ENCODE measurements around the gene ANKRD50. TPM values are rescaled to one million over a fixed set of nuclear protein-coding genes. Genes with fewer than 3 reads are reported as not detected.

Gene ANKRD50
- total and polyA plus RNA-seq, 2 of the 4 experiments (the other 2 are of a cell fraction): 8.1 to 35.3 TPM

- no peaks in the 10 kb centered on the region for H4K20me1 ChIP-seq (ENCODE audit: insufficient read depth, low read length)
- no peaks in the 10 kb centered on the region for H3K27me3 ChIP-seq (ENCODE audit: control insufficient read depth, insufficient read depth, low read length)
- H4K91ac ChIP-seq (ENCODE audit: insufficient read depth, low read depth, low read length): no peak overlapping the region
- no peak overlapping the region for H2BK15ac ChIP-seq (ENCODE audit: low read depth, low read length)
- no CpG with 5 or more reads among the region's 1 CpG for WGBS, 2 experiments (ENCODE audit: extremely low coverage in 2 of 2, insufficient read length in 1 of 2)
- no peak overlapping the region for H2BK20ac ChIP-seq (ENCODE audit: low read depth, low read length)
- H3K36me3 ChIP-seq (ENCODE audit: control insufficient read depth, insufficient read depth, low read length): no peaks in the 10 kb centered on the region
- no peak overlapping the region for H3K23ac ChIP-seq (ENCODE audit: low read depth, low read length)
- no peak overlapping the region for H4K5ac ChIP-seq (ENCODE audit: low read depth, low read length)
- no peak overlapping the region for H3K56ac ChIP-seq (ENCODE audit: extremely low read depth, insufficient read depth, low read length)
- no TSS peak for BruUV-seq (replicated peaks)
- no peak overlapping the region for H3K4me3 ChIP-seq (ENCODE audit: insufficient read depth, low read depth, low read length)
- H4K8ac ChIP-seq (ENCODE audit: low read depth in 2 of 2, low read length in 2 of 2): no peak overlapping the region
- no peaks in the 10 kb centered on the region for H3K79me1 ChIP-seq (ENCODE audit: low read depth in 1 of 2, low read length in 2 of 2)
- dilution Hi-C loops (cut with HindIII; ENCODE audit: low sequenced_read_pairs, unreplicated experiment) (no loop called here), intact Hi-C loops (cut with micrococcal nuclease) (no loop called here), in situ Hi-C loops (cut with MboI; ENCODE audit: low sequenced_read_pairs) (no loop called here)
- H3K4ac ChIP-seq (ENCODE audit: low read depth, low read length): no peak overlapping the region
- no peak overlapping the region for H3K27ac ChIP-seq (ENCODE audit: insufficient read depth, low read length)
- no peak for ATAC-seq (ENCODE audit: low read depth)
- H3K4me2 ChIP-seq (ENCODE audit: low read depth, low read length): no peak overlapping the region
- no peak overlapping the region for H3K18ac ChIP-seq (ENCODE audit: low read depth, low read length)
- no peaks in the 10 kb centered on the region for H3K9me3 ChIP-seq (ENCODE audit: control insufficient read depth, insufficient read depth, low read length)
- no peak overlapping the region for H2BK120ac ChIP-seq (ENCODE audit: low read depth, low read length)
- no peak overlapping the region for H2BK5ac ChIP-seq (ENCODE audit: low read depth, low read length, poor library complexity, severe bottlenecking)
- H3K9ac ChIP-seq (ENCODE audit: low read depth, low read length): no peak overlapping the region
- H3K9me1 ChIP-seq (ENCODE audit: insufficient read depth, low read length): no peaks in the 10 kb centered on the region; the same call in 1 of the 2 replicates
- no peak overlapping the region for H2AFZ ChIP-seq (replicated peaks; ENCODE audit: low read length, poor library complexity)
- no peak for DNase-seq
- no peaks in the 10 kb centered on the region for H3K4me1 ChIP-seq (ENCODE audit: control insufficient read depth, insufficient read depth, low read length)
- H3K14ac ChIP-seq (replicated peaks; ENCODE audit: low read depth, low read length): no peak overlapping the region
- H2AK5ac ChIP-seq (ENCODE audit: low read depth, low read length): no peak overlapping the region
- TF ChIP-seq SMC3 (IDR thresholded peaks at IDR 0.05; ENCODE audit: low read depth, low read length) (no peak), CHD1 (IDR thresholded peaks at IDR 0.05; ENCODE audit: low read depth, low read length) (no peak), POLR2A (IDR thresholded peaks at IDR 0.05; ENCODE audit: low read depth, low read length) (no peak), CEBPB (IDR thresholded peaks at IDR 0.05; ENCODE audit: low read depth, low read length) (no peak), MAZ (IDR thresholded peaks at IDR 0.05; ENCODE audit: borderline replicate concordance, low read depth, low read length) (no peak), ELK1 (IDR thresholded peaks at IDR 0.05; ENCODE audit: borderline replicate concordance, low read depth, low read length) (no peak), FOS (IDR thresholded peaks at IDR 0.05; ENCODE audit: low read depth, low read length) (no peak), RFX5 (IDR thresholded peaks at IDR 0.05; ENCODE audit: low read depth, low read length) (no peak), NFE2L2 (IDR thresholded peaks at IDR 0.05; ENCODE audit: low read depth, low read length) (no peak), MAFK (IDR thresholded peaks at IDR 0.05; ENCODE audit: low read depth, low read length) (no peak), MXI1 (IDR thresholded peaks at IDR 0.05; ENCODE audit: borderline replicate concordance, low read depth, low read length) (no peak), BHLHE40 (IDR thresholded peaks at IDR 0.05; ENCODE audit: low read depth, low read length) (no peak), USF2 (IDR thresholded peaks at IDR 0.05; ENCODE audit: low read depth, low read length) (no peak), RCOR1 (IDR thresholded peaks at IDR 0.05; ENCODE audit: insufficient replicate concordance, low read length) (no peak), RAD21 (IDR thresholded peaks at IDR 0.05; ENCODE audit: low read length) (no peak), CTCF (conservative IDR thresholded peaks at IDR 0.05; ENCODE audit: low read depth, low read length) (no peak)
- H2AK9ac ChIP-seq (replicated peaks; ENCODE audit: low read depth, low read length, poor library complexity): no peak overlapping the region
- ChIA-PET POLR2A (ENCODE audit: unreplicated experiment) (no interaction called here), CTCF (no interaction called here)
These were observed 28.0 kb upstream of the ANKRD50 start for GRCh38 chr4:124740501-124740900.

Measured in IMR-90 (cell line).